Duodenal mucosa (tissue), 2 donors: ENCODE data around the gene FOXO3.
A peak's percentile ranks its signal among the peaks of the same experiment; 100 is the strongest.

ENCODE experiments used
- H3K27ac ChIP-seq: one replicate; pipeline ENCODE4 v1.7.0; 2013; ENCODE audit warnings: low read depth, low read length
- H3K27me3 ChIP-seq, 2 donors: one replicate each; pipeline ENCODE4 v1.7.0; 2013; ENCODE audit warnings: low read length in 2 of 2, control low read depth in 1 of 2; ENCODE audit not compliant: insufficient read depth in 2 of 2, control insufficient read depth in 1 of 2
- H3K36me3 ChIP-seq, 2 donors: one replicate each; pipeline ENCODE4 v1.7.0; 2013; ENCODE audit warnings: low read length in 2 of 2, control low read depth in 1 of 2; ENCODE audit not compliant: insufficient read depth in 2 of 2, control insufficient read depth in 1 of 2
- H3K4me1 ChIP-seq, 2 donors: one replicate each; pipeline ENCODE4 v1.7.0; 2013; ENCODE audit warnings: low read length in 2 of 2, control low read depth in 1 of 2; ENCODE audit not compliant: insufficient read depth in 2 of 2, control insufficient read depth in 1 of 2
- H3K4me3 ChIP-seq, 2 donors: one replicate each; pipeline ENCODE4 v1.7.0; 2013; ENCODE audit warnings: low read length in 2 of 2, low read depth in 1 of 2
- H3K9ac ChIP-seq, 2 donors: one replicate each; pipeline ENCODE4 v1.7.0; 2013; ENCODE audit warnings: low read length in 2 of 2, low read depth in 1 of 2
- H3K9me3 ChIP-seq, 2 donors: one replicate each; pipeline ENCODE4 v1.7.0; 2013; ENCODE audit warnings: low read length in 2 of 2, control low read depth in 1 of 2; ENCODE audit not compliant: control insufficient read depth in 1 of 2

The FOXO3 gene

DNA sequence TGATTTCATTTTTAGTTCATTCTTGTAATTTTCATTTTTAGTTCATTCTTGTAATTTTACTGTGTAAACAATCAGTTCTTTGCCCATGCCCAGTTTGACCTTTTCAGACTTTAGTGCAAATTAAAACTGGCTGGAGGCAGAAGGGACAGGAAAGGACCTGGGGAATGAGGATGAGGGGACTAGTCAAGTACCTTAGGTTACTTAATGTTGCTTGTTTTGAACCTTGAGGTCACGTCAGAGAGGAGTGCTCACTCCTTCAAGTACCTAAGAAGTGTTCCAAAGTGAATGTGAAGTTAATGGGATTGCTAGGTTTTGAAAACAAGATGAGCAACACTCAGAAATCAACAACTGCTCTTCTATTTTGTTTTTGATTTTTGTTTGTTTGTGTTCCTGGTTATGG, 82.5 kb downstream of the FOXO3 start:
- Histone ChIP-seq H3K27ac (no peak overlapping the region), H3K9me3 (no peaks in the 10 kb centered on the region), H3K4me1 (peaks cover 0 to 20% of the 10 kb centered on the region in 2 donors), H3K9ac (no peak overlapping the region), H3K4me3 (no peak overlapping the region), H3K27me3 (no peaks in the 10 kb centered on the region), H3K36me3 (no peaks in the 10 kb centered on the region)

DNA sequence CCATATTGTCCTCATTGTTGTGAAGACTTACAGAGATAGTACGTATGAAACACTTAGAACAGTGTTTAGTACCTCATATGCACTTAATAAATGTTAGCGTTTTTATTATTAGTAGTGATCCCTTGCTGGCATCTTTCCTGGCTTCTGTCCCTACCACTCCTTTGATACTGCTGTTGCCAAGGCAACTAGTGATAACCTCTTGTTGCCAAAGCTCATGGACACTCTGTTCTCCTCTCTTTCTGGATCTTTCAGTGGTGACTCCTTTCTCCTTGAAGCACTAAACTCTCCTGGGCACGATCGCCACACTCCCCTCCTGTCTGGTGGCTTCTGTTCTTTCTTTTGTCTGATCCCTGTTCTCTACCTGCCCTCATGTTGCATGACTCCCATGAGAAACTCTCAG, 83.5 kb downstream of the FOXO3 start:
- H3K27me3 ChIP-seq, result no peaks in the 10 kb centered on the region
- no peaks in the 10 kb centered on the region for H3K36me3 ChIP-seq
- H3K9ac ChIP-seq, result no peak overlapping the region
- no peaks in the 10 kb centered on the region for H3K9me3 ChIP-seq
- H3K4me3 ChIP-seq, result no peak overlapping the region
- H3K27ac ChIP-seq, result no peak overlapping the region
- peaks cover 0 to 20% of the 10 kb centered on the region in 2 donors for H3K4me1 ChIP-seq

DNA sequence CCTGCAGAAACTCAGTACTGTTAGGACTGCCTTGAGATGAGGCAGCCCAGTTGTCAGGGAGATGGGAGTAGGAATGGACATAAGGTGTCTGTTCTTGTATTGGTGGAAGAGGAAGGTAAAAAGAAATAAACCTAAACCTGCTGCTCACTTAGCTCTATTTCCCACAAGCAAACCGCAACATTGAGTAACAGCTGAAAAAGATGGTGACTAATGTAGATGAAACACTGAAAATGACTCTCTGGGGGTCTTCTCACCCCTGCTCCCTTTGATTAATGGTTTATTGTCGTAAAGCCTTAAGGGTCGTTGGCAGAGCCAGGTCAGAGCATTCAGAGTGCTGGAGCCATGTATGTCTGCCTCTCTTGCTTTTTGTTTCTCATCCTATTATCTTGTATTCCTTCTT, 87.5 kb downstream of the FOXO3 start:
- no peak overlapping the region for H3K27ac ChIP-seq
- H3K9me3 ChIP-seq, result no peaks in the 10 kb centered on the region
- no peaks in the 10 kb centered on the region for H3K36me3 ChIP-seq
- peaks cover 20 to 47% of the 10 kb centered on the region in 2 donors for H3K4me1 ChIP-seq
- no peak overlapping the region for H3K9ac ChIP-seq
- H3K27me3 ChIP-seq, result no peaks in the 10 kb centered on the region
- no peak overlapping the region for H3K4me3 ChIP-seq

GRCh38 chr6:108650325-108650724, 89.6 kb downstream of the FOXO3 start:
- Histone ChIP-seq H3K27ac (no peak overlapping the region), H3K4me3 (no peak overlapping the region), H3K36me3 (no peaks in the 10 kb centered on the region), H3K4me1 (peaks cover 27 to 49% of the 10 kb centered on the region in 2 donors), H3K9ac (no peak overlapping the region), H3K27me3 (no peaks in the 10 kb centered on the region), H3K9me3 (no peaks in the 10 kb centered on the region)

DNA sequence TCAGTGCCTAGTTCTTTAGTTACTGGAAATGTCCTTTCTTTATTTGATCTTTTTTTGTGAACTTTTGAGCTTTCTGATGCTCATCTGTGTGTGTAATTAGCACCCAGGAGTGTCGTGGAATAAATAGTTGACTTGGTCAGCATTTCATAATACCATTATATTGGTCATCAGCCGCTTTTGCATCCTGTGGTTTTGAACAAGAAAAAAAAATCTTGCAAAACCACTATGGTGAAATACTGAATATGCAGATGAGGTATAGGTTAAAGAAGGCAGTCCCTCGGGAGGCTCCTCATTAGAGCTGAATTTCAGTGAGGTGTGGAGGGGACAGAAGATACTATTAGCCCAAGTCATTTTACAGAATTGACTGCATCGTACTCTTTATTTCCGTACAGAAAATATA, 90.1 kb downstream of the FOXO3 start:
- no peak overlapping the region for H3K9ac ChIP-seq

GRCh38 chr6:108651340-108652227, 90.9 kb downstream of the FOXO3 start:
- Histone ChIP-seq H3K4me1 (peaks cover 32 to 48% of the 10 kb centered on the region in 2 donors), H3K4me3 (no peak overlapping the region), H3K27ac (peak overlapping the region; percentile 8)

More for the DNA sequence above, 90.1 kb downstream of the FOXO3 start:
- no peak overlapping the region for H3K27ac ChIP-seq
- H3K4me3 ChIP-seq, result no peak overlapping the region
- H3K9me3 ChIP-seq, result no peaks in the 10 kb centered on the region
- H3K4me1 ChIP-seq, result peaks cover 27 to 49% of the 10 kb centered on the region in 2 donors
- H3K27me3 ChIP-seq, result no peaks in the 10 kb centered on the region
- no peaks in the 10 kb centered on the region for H3K36me3 ChIP-seq

DNA sequence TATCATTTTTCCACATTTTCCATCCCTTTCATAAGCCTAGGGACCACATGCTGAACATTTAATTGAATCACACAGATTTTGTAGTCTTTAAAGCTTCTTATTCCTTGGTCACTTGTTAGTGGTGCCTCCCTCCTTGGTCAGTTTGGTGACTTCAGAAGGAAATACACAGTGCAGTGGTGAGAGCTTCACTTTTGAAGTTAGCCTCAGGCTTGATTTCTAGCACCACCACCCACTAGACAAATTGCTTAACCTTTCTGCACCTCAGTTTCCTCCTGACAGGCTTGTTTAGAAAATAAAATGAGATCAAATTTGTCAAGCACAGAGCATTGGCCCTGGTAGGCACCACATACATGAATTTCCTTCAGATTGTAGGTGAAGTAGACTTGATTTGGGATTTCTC, 91.7 kb downstream of the FOXO3 start:
- Histone ChIP-seq H3K4me3 (no peak overlapping the region), H3K27me3 (no peaks in the 10 kb centered on the region), H3K36me3 (no peaks in the 10 kb centered on the region), H3K9me3 (no peaks in the 10 kb centered on the region), H3K9ac (no peak overlapping the region), H3K27ac (peak overlapping the region; percentile 27), H3K4me1 (peaks cover 40 to 54% of the 10 kb centered on the region in 2 donors)

More at GRCh38 chr6:108651340-108652227, 90.9 kb downstream of the FOXO3 start:
- H3K9me3 ChIP-seq, result no peaks in the 10 kb centered on the region
- H3K9ac ChIP-seq, result no peak overlapping the region
- H3K27me3 ChIP-seq, result no peaks in the 10 kb centered on the region
- no peaks in the 10 kb centered on the region for H3K36me3 ChIP-seq

DNA sequence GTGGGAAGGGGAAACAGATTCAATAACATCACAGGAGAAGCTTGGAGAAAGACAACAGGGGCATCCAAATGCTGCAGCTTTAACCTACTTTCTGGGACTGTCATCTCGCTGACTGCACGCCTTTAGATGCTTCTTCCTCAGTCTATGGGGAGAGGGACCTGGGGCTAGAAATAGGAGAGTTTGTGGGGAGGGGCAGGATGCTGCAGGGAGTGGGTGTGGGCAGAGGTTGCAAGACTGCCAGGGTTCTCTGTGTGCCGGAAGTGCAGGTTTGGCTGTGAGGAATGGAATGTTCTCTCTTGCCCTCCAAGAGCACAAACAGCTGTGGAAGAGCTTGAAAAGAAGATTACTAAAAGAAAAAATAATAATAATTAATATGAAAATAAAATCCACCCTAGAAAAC, 93.2 kb downstream of the FOXO3 start:
- H3K9me3 ChIP-seq, result no peaks in the 10 kb centered on the region
- H3K27ac ChIP-seq, result no peak overlapping the region
- H3K9ac ChIP-seq, result no peak overlapping the region
- no peaks in the 10 kb centered on the region for H3K27me3 ChIP-seq
- peaks cover 40 to 54% of the 10 kb centered on the region in 2 donors for H3K4me1 ChIP-seq
- H3K36me3 ChIP-seq, result no peaks in the 10 kb centered on the region
- no peak overlapping the region for H3K4me3 ChIP-seq

GRCh38 chr6:108654465-108655106, 93.9 kb downstream of the FOXO3 start:
- H3K4me1 ChIP-seq, result peaks cover 40 to 54% of the 10 kb centered on the region in 2 donors
- H3K4me3 ChIP-seq, result no peak overlapping the region
- no peaks in the 10 kb centered on the region for H3K27me3 ChIP-seq
- no peaks in the 10 kb centered on the region for H3K9me3 ChIP-seq
- no peak overlapping the region for H3K27ac ChIP-seq
- no peaks in the 10 kb centered on the region for H3K36me3 ChIP-seq
- H3K9ac ChIP-seq, result no peak overlapping the region
